T-helper 1 cell treated with Interleukin-12 subunit alpha and Interleukin-12 subunit beta and Interleukin-4 antibody, amounts not matched to agents 30 ng/mL and 1 ng/mL, for 36 hours (primary cell): ENCODE data around the gene CFI. TPM values are rescaled to one million over a fixed set of nuclear protein-coding genes. Genes with fewer than 3 reads are reported as not detected.

Experiments used
- intact Hi-C: fragments of 100-400 bp; cut with micrococcal nuclease; formaldehyde crosslinking; loops from one replicate; pipeline ENCODE4 v1.15.1; 2024
- total RNA-seq: library from RNA; stranded (reverse); gene quantifications from 2 replicates; pipeline ENCODE4 v1.2.3, GENCODE V29; 2022

Gene CFI
- total RNA-seq, 1 donor from 2014 or later, result not detected

- intact Hi-C loops, result no loop called here
Observed at GRCh38 chr4:109735566-109736365, 66.0 kb downstream of the CFI start.

- intact Hi-C loops, result no loop called here
Observed at GRCh38 chr4:109733728-109734127, 68.1 kb downstream of the CFI start.

DNA sequence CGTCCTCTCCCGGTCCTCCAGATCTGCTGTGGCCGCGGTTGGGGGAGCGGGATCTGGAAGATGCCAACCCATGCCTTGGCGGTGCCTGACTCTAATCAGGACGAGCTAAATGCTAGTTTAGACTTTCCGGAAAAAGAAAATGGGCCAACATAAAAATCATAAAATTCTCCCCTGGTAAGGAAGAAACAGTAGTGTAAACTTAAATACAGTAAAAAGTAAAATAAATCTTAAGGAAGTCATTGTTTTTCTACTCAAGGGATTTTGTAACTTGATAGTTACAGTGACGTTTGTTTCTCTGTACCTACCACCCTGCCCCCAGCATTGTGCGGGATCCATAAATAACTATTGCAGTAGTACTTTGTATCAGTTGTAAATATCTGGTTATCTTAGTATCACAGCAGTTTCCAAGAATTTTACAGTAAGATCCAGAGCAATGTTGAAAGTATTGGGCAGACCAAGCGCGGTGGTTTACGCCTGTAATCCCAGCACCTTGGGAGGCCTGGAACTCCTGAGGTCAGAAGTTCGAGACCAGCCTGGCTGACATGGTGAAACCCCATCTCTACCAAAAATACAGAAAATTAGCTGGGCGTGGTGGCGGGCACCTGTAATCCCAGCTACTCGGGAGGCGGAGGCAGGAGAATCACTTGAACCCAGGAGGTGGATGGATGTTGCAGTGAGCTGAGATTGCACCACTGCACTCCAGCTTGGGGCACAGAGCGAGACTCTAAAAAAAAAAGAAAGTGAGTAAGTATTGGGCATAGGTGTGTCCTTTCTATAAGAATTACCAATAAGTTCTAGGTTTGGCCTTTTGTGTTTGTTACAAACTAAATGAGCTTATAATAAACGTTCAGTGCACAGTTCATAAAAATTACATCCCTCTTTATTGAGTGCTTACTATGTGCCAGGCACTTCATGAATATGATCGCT, 70.9 kb downstream of the CFI start:
- intact Hi-C loops, result loop anchor here (1.0 to 2.0 kb wide), 3 partner anchors 24 to 1110 kb away; partner anchors contain the start of genes GAR1 and RPL34

DNA sequence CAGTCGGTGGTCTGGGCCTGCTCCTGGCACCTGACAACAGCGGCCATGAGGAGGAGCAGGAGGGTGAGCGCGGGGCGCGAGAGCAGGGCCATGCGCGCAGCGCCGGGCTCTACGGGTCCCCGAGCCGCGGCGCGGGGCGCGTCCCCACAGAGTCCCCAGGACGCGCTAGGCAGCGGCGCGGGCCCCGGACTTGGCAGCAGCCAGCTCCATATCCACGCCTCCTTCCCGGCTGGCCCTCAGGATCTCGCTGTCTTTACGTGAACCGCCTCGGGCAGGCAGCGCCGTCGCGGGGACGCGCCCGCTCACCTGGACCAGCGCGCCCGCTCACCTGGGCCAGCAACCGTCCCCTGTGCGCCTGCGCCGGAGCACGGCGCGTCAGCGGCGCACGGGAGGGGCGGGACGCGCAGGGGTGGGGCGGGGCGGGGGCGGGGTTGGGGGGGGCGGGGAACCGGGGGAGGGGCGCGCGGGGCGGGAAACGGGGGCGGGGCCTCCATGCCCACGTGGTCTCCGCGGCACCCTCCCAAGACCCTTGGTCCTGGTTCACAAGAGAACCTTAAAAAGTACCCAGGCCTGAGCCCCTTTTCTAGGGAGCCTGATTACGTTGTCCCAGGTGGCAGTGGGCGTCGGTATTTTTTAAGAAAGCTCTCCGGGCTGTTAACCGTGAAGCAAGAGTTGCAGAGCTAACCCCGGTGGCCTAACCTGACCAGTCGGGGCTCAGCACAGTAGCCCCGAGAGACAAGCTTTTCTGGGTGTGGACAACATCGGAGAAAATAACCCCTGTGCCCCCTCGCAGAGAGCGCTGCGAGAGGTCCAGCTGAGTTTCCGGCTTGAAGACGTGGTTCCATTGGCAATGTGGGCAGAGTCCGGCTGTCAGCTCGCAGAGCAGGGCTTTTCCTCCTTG, 71.8 kb downstream of the CFI start, which contains the start of gene PLA2G12A:
TSS of gene PLA2G12A (minus strand) at position 353 of the 901 bp plus-strand sequence. CDS start at position 92, 261 bp downstream.
- intact Hi-C loops, result loop anchor here (1.0 to 2.0 kb wide), 8 partner anchors 25 to 1741 kb away; partner anchors contain the start of genes CASP6, GAR1, HADH and RPL34

DNA sequence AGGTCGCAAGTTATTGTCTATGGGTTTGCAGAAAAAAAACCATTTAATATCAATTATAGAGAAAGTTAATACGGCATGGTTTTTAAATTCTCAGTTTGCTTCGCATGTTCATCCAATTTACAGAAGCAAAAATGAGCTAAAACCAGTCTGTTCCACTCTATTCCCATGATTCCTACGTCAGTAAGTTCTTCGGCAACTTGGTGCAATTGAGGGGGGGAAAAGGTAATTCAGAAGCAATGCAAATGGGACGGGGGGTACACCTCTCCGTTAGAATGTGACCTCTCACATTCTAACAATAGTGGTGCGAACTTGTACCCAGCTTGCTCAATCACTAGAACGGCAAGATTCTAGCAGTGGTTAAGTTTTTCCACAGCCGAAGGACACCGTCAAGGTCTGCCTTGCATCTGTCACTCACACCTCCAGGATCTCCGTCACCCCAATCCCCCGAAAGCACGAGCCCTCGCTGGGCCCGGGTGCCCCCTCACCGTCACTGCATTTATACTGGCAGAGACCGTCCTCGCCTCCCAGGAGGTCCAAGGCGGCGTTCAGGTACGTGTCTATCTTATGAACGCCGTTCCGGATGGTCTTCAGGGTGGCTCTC, 72.6 kb downstream of the CFI start:
- intact Hi-C loops, result loop anchor here (1.0 to 2.0 kb wide), 5 partner anchors 26 to 1740 kb away; partner anchors contain the start of genes CASP6, HADH and SEC24B

DNA sequence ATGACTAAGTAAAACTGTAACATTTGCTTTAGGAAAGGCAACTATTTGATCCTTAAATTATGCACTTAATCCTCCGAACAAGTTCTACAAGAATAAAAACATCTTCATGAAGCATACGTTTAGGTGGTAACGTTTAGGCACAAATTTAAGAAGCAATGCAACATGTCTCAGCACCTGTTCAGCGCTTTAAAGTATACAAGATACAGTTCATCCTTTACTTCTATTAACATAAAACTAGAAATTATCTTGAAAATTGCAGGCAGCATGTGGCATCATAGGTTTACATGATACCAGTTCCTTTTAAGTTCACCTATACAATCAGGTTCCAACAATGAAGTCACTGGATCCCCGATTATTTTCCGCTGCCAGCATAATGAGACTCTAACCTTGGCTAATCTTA, 73.4 kb downstream of the CFI start:
- intact Hi-C loops, result loop anchor here (2.0 kb wide), 1 partner anchor 1740 kb away; the partner anchor contains the start of gene HADH

DNA sequence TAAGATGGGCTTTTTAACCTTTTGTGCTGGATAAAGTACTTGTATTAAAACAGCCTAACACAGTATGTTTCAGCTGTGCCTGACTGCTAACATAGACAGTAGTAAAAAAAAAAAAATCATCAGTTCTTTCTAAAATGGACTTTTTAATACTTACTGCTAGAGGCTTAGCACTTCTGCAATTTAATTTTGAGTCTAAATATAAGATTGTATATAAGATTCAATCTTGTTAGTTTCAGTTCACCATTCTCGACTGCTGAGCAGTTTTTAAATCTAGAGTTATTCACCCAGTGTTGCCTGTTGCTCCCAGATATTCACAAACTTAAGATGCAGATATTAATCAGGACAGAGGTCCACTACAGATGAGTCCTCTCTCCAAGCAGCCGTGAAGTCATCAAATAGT, 78.7 kb downstream of the CFI start:
- intact Hi-C loops, result no loop called here

- intact Hi-C loops, result no loop called here
Observed at GRCh38 chr4:109722357-109722756, 79.4 kb downstream of the CFI start.

DNA sequence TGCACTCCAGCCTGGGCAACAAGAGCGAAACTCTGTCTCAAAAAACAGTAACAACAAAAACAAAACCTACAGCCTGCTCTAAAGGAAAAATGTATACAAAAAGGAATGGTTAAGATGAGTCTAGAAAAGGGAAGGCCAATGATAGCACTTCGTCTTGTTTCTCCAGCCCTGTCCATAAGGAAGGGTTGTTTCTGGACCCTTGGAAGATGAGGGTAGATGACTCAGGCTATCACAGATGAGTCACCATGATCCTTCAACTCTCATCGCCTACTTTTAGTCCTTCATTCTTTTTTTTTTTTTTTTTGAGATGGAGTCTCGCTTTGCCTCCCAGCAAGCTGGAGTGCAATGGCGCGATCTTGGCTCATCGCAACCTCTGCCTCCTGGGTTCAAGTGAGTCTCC, 80.8 kb downstream of the CFI start:
- intact Hi-C loops, result no loop called here

DNA sequence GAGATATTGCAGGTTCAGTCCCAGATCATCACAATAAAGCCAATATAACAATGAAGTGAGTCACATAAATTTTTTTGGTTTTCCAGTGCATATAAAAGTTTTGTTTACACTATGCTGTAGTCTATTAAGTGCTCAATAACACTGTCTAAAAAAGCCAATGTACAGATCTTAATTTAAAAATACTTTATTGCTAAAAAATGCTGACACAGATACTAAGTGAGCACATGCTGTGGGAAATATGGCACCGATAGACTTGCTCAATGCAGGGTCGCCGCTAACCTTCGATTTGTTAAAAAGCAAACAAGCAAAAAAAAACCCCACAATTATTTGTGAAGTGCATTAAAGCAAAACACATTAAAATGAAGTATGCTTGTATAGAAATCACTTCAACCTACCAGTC, 82.2 kb downstream of the CFI start:
- intact Hi-C loops, result no loop called here

DNA sequence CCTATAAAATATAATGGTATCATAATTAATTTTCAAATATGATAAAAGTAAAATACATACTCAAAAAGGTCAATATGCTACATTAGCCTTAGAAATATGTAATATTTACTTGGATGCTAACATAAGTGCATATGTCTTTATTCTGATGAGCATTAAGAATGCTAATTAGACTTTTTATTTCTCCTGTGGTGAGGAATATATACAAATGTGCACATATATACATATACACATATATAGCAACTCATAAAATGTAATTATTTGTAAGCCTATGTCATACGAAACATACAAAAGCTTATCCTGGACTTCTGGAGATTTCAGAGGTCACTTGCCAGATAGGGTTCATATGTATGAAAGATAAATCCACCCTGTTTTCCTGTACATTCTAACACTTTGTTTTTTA, 83.0 kb downstream of the CFI start:
- intact Hi-C loops, result no loop called here

GRCh38 chr4:109713500-109713899, 88.3 kb downstream of the CFI start:
- intact Hi-C loops, result no loop called here

GRCh38 chr4:109708990-109709389, 92.8 kb downstream of the CFI start:
- intact Hi-C loops, result loop anchor here (10.0 kb wide), 2 partner anchors 1084 to 1984 kb away; partner anchors contain the start of genes PAPSS1 and RPL34

DNA sequence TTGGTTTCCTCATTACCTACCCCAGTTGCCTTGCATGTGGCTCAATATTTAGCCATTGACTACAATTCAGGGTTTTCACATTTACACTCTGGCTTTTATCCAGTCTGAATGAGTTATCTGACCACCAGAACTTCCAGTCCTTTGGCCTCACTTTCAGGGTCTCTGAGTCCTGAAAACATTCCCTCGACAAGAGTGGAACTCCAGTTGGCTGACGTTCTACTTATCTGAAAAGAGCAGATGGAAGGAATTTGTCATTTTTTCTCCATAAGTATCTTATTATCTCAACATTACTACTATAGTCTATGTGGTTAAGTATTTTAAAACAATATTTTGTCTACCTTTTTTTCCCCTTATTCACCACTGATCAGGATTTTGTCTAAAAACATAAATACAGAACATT, 93.4 kb downstream of the CFI start:
- intact Hi-C loops, result loop anchor here (10.0 kb wide), 2 partner anchors 1084 to 1984 kb away; partner anchors contain the start of genes PAPSS1 and RPL34

DNA sequence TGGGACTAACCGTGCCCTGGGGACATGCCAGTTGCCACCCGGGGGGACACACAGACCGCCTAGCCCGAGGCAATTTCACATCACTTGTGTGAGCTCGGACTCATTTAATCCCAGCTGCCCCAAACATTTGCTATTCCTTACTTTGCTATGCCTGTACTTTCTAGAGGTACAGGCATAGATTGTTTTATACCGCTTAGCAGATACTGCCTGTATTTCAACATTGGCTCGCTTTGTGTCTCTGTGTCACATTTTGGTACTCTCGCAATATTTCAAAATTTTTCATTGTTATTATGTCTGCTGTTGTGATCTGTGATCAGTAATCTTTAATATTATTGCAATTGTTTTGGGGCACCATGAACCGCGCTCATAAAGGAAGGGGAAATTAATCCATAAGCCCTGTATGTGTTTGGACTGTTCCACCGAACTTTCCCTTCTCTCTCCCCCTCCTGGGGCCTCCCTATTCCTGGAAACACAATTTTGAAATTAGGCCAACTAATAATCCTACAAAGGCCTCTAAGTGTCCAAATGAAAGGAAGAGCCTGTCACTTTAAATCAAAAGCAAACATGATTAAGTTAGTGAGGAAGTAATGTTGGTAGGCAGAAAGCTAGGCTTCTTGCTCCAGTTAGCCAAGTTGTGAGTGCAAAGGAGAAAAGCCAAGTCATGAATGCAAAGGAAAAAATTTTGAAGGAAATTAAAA, 98.0 kb downstream of the CFI start:
- intact Hi-C loops, result loop anchor here (1.0 to 10.0 kb wide), 10 partner anchors 13 to 1979 kb away; partner anchors contain the start of genes GAR1, PAPSS1, RPL34 and SEC24B

GRCh38 chr4:109702950-109703663, 98.7 kb downstream of the CFI start, which contains the start of gene CASP6:
CASP6 (minus strand) TSS chr4:109703445; CDS start chr4:109703395, 50 bp downstream.
- intact Hi-C loops, result loop anchor here (1.0 to 10.0 kb wide), 12 partner anchors 12 to 1978 kb away; partner anchors contain the start of genes ELOVL6, GAR1, PAPSS1 and RPL34

- intact Hi-C loops, result loop anchor here (1.0 to 10.0 kb wide), 4 partner anchors 53 to 1977 kb away; partner anchors contain the start of genes ELOVL6, PAPSS1 and RPL34
Observed at GRCh38 chr4:109701566-109702410, 100.0 kb downstream of the CFI start.
